Prostate gland (tissue), 2 donors: Measurements from ENCODE around the gene SYT2.

ENCODE experiments used
- POLR2A ChIP-seq: fragments of 450-650 bp; IDR thresholded peaks from one replicate; pipeline ENCODE4 v1.6.1; 2016; ENCODE audit warnings: antibody characterized with exemption, mild to moderate bottlenecking
- POLR2AphosphoS5 ChIP-seq: sonication (generic); formaldehyde crosslinking; IDR thresholded peaks from one replicate; pipeline ENCODE4 v1.6.1; 2017; ENCODE audit warnings: antibody characterized with exemption
- TF ChIP-seq, protein P1 (sequence below), 4 experiments: fragments of 200-600 bp in 2 of 4; fragments of 450-650 bp in 2 of 4; sonication (generic) in 2 of 4; IDR thresholded peaks; 1 replicate in 3 of 4; 2 replicates in 1 of 4; pipeline ENCODE4 v1.5.1; 2016 to 2019; ENCODE audit warnings: antibody characterized with exemption in 4 of 4, mild to moderate bottlenecking in 2 of 4, moderate library complexity in 2 of 4

DNA sequence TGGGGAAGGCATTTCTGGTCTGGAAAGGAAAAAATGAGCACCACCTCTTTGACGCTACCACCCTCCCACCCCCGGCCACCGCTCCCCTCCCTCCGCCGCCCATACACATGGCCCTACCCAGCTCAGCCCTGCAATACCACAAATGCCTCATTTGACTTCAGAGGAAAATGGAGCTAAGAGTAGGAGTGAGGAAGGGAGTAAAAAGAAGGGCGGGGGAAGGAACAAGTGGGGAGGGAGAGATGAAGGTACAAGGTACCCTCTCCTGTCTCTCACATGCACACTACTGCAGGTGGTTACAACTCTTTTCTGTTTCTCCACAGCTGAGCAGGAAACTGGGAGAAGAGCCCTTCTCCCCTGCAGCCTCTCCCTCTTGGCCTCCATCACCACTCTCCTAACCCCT, 7.1 kb downstream of the SYT2 start:
- TF ChIP-seq, protein P1, sequence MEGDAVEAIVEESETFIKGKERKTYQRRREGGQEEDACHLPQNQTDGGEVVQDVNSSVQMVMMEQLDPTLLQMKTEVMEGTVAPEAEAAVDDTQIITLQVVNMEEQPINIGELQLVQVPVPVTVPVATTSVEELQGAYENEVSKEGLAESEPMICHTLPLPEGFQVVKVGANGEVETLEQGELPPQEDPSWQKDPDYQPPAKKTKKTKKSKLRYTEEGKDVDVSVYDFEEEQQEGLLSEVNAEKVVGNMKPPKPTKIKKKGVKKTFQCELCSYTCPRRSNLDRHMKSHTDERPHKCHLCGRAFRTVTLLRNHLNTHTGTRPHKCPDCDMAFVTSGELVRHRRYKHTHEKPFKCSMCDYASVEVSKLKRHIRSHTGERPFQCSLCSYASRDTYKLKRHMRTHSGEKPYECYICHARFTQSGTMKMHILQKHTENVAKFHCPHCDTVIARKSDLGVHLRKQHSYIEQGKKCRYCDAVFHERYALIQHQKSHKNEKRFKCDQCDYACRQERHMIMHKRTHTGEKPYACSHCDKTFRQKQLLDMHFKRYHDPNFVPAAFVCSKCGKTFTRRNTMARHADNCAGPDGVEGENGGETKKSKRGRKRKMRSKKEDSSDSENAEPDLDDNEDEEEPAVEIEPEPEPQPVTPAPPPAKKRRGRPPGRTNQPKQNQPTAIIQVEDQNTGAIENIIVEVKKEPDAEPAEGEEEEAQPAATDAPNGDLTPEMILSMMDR (IDR thresholded peaks at IDR 0.05), result no peak
- TF ChIP-seq POLR2A, result no peak
- no peak for TF ChIP-seq POLR2AphosphoS5
